Activated T-helper 1 cell treated with anti-CD3 and anti-CD28 coated beads, Interleukin-2, amount 50 U/mL, for 16 hours (primary cell): Measurements from ENCODE around the gene SLC47A2.
"Not testable (repeated sequence)": the region's sequence is repeated elsewhere in the genome, so short reads cannot be mapped to it uniquely, and the experiment has no call there.

Experiments
- DNase-seq, 2 donors: peaks; one replicate each; pipeline ENCODE4 v3.0.0-alpha.2; 2020; ENCODE audit warnings: low read depth in 1 of 2, low spot score in 1 of 2

The SLC47A2 gene

DNA sequence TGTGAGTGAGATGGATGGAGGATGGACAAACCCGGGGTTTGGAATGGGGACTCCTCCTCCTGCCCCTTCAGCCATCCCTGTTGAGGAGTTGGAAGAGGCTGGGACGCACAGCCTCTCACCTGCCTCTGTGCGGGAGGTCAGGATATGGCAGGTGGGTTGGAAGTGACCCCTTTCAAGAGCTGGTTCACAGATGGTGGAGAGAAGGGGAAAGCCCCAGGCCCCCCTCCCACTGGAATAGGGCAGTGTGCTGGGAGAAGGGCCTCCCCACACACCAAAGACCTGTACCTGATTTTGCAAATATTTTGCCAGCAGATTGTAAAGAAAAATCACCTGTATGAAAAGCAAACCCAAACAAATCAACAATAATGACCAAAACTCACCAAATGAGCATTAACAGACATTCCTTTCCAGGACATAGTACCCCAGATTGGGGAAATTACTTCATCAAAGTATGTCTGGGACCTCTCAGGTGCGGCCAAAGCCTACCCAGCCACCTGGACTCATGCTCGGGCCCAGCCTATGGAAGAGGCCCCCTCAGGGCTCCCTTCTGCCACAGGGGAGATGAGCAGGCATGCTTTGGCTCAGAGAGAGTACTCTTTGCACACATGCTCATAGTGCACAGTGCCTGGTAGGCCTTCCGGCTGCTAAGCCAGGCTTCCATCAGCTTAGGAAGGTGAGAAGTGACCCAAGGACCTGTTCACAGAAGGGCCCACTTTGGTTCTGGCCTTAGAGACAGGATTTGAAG lies 7.8 kb downstream of the SLC47A2 start:
- no peak for DNase-seq

GRCh38 chr17:19707728-19708221 lies 8.6 kb downstream of the SLC47A2 start:
- no peak for DNase-seq

DNA sequence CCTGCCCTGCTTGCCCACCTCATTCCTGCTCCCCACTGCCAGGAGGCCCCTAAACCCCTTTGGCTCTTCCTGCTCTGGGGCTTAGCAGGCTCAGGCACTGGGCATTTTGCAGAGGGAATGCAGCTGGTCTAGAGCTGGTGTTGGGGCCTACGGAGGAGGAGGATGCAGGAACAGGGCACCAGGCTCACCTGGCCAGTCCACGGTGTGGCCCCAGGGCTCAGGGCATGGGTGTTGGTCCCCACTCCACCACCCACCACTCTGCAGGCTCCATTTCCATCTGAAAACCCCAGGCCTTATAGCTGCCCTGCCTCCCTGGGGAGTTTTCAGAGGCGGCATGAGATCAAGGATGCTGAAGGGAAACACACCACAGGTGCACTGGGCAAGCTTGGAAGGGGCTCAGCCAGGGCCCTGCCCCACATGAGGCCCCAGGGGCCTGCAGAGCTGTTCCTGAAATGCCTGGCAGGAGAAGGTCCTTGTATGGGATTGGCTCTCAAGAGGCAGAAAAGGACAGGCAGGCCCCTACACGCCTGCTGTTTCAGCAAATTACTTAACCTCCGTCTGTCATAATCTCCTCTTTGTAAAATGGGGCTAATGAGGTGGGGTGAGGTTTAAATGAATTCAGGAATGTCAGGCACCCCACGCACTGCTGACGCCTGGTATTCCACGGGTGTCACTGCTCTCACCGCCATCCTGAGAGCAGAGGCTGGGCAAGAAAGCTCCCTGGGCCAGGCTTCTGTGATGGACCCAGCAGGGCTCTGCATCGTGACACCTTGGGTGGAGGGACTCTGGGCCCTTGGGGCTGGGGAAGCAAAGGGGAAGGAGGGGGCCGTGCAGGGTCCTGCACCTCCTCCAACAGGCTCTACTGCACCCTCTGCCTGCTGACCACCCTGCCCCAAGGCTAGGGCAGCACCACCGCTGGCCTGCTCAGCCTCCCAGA lies 9.3 kb downstream of the SLC47A2 start:
- no peak for DNase-seq

- DNase-seq = no peak
These were observed 10.3 kb downstream of the SLC47A2 start for GRCh38 chr17:19705771-19706770.

- DNase-seq = no peak
These were observed 11.2 kb downstream of the SLC47A2 start for GRCh38 chr17:19705201-19705600.

GRCh38 chr17:19703828-19704613 lies 12.4 kb downstream of the SLC47A2 start:
- no peak for DNase-seq

GRCh38 chr17:19703106-19703827 lies 13.1 kb downstream of the SLC47A2 start:
- no peak for DNase-seq

DNA sequence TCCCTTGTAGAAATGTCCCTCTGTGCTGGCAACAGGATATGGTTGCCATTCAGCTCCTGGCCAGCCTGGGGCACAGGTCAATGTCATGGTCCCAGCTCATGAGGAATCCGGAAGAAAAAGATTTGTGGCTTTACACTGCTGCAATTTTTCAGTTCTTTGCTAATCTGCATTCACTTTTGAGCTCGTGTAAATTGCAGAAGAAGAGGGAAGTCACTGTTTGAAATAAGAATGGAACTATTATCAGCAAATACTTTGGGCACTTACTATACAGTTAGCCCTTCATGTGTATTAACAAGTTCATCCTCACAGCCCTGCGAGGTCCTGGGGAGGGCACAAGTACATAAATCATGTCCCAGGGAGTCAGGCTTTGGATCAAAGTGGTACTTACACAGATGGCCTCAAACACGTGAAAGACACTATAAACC lies 14.2 kb downstream of the SLC47A2 start:
- no peak for DNase-seq

GRCh38 chr17:19686400-19687090 lies 29.8 kb downstream of the SLC47A2 start:
- no peak for DNase-seq

DNA sequence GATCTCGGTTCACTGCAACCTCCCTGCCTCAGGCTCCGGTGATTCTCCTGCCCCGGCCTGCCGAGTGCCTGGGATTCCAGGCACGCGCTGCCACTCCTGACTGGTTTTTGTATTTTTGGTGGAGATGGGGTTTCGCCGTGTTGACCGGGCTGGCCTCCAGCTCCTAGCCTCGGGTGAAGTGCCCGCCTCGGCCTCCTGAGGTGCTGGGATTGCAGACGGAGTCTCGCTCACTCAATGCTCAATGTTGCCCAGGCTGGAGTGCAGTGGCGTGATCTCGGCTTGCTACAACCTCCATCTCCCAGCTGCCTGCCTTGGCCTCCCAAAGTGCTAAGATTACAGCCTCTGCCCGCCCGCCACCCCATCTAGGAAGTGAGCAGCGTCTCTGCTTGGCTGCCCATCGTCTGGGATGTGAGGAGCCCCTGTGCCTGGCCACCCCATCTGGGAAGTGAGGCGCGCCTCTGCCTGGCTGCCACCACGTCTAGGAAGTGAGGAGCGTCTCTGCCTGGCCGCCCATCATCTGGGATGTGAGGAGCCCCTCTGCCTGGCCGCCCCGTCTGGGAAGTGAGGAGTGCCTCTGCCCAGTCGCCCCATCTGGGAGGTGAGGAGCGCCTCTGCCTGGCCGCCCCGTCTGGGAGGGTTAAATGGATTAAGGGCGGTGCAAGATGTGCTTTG lies 31.3 kb downstream of the SLC47A2 start:
- not testable (repeated sequence) for DNase-seq

GRCh38 chr17:19683117-19683516 lies 33.3 kb downstream of the SLC47A2 start:
- DNase-seq = no peak

- DNase-seq = no peak
These were observed 37.6 kb downstream of the SLC47A2 start for GRCh38 chr17:19678581-19679453.

DNA sequence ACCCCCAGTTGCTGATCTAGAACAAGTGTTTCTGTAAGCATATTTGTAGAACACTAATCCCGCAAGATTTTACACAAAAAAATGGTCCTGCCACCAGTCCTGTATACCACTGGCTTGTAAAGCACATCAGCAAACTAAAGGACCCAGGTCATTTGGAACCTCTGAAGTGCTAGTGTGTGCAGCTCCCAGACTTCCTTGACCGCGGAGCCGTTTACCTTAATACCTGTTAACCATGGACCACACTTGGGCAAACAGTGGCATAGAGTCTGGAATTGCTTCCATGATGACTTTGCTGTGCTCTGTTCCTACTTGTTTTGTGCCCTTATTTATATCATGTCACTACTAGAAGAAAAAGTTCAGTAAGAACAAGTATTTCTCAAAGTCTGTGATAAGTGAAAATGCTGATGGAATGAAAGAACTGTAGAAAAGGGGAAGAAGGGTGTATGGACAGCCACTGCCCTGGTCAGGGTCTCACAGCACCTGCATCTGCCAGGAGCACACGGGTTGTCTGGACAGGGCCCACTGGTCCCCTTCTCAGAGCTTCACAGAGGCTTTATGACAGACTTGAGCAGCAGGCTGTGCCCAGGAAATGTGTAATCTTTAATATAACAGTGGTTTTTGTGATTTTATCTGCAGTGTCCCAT lies 38.5 kb downstream of the SLC47A2 start:
- DNase-seq = no peak

DNA sequence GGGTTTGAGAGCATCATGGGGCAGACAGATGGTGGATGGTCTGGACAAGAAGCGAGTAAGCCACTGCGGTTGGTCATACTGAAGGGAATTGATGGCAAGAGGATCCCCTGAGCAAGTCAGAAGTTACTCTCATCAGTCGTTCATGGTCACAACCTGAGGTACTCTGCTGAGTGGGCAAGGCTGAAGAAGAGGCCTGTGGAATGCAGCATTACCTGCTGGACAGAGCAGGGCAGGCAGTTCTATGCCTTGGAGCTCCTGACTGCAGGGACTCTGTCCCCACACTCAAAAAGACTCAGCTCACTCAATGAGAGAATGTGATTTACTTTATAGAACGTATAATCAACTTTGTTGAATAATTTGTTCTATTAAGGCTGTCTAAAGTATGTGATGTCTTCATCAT lies 39.5 kb downstream of the SLC47A2 start:
- no peak for DNase-seq

GRCh38 chr17:19673623-19674022 lies 42.8 kb downstream of the SLC47A2 start:
- DNase-seq = no peak

- no peak for DNase-seq
These were observed 44.2 kb downstream of the SLC47A2 start for GRCh38 chr17:19672009-19672750.
